AG04449 (cell line): ENCODE data around the gene PALM3.
"Not testable (repeated sequence)": the region's sequence is repeated elsewhere in the genome, so short reads cannot be mapped to it uniquely, and the experiment has no call there.

Experiments used
- CTCF ChIA-PET: fragments of 350-600 bp; formaldehyde crosslinking; extraction: SDS; loops from one replicate; lab custom pipeline; 2021; ENCODE audit warnings: antibody characterized with exemption; lab: Yijun Ruan, JAX
- POLR2A ChIA-PET: fragments of 400-600, 350-600 bp; formaldehyde crosslinking; extraction: SDS; loops from one replicate; lab custom pipeline; 2020; ENCODE audit warnings: antibody characterized with exemption, inconsistent platforms; lab: Yijun Ruan, JAX
- DNase-seq: peaks from one replicate; pipeline ENCODE4 v3.0.0-alpha.2; 2010; ENCODE audit warnings: low read depth, low spot score
- H3K4me3 ChIP-seq: 2 replicates; pipeline ENCODE4 v1.5.1; 2011; ENCODE audit warnings: low read depth, mild to moderate bottlenecking, control low read depth, low read length
- CTCF ChIP-seq: IDR thresholded peaks from one replicate; pipeline ENCODE4 v1.5.1; 2011; ENCODE audit warnings: mild to moderate bottlenecking, moderate library complexity, low read length, control low read depth, inconsistent platforms; ENCODE audit not compliant: insufficient read depth; ENCODE audit errors: missing control alignments

PALM3 gene

GRCh38 chr19:14048443-14049153, 13.3 kb downstream of the PALM3 start:
- POLR2A ChIA-PET, result no interaction called here
- DNase-seq, result no peak
- CTCF ChIA-PET, result interaction anchor here (0.7 to 11.1 kb wide), 10 partner anchors 8 to 167 kb away, joined by 3 to 106 read pairs (median 4); partner anchors contain the start of genes IL27RA and PALM3
- H3K4me3 ChIP-seq, result no peak overlapping the region
- peak; percentile 67 for TF ChIP-seq CTCF

GRCh38 chr19:14047866-14048265, 14.0 kb downstream of the PALM3 start:
- CTCF ChIA-PET, result interaction anchor here (0.9 to 11.1 kb wide), 6 partner anchors 11 to 144 kb away, joined by 3 to 106 read pairs (median 4); partner anchors contain the start of genes IL27RA and PALM3
- DNase-seq, POLR2A ChIA-PET: not testable (repeated sequence)

GRCh38 chr19:14042659-14043608, 18.9 kb downstream of the PALM3 start:
- POLR2A ChIA-PET, H3K4me3 ChIP-seq, DNase-seq: not testable (repeated sequence)
- CTCF ChIA-PET, result interaction anchor here (0.7 to 11.1 kb wide), 13 partner anchors 9 to 167 kb away, joined by 3 to 106 read pairs (median 6); partner anchors contain the start of genes ASF1B, IL27RA, MISP3 and PALM3
- TF ChIP-seq CTCF, result peak; percentile 60

More at GRCh38 chr19:14047866-14048265, 14.0 kb downstream of the PALM3 start:
- not testable (repeated sequence) for H3K4me3 ChIP-seq

GRCh38 chr19:14039181-14039580, 22.7 kb downstream of the PALM3 start:
- no peak overlapping the region for H3K4me3 ChIP-seq
- DNase-seq, result no peak
- TF ChIP-seq CTCF, result no peak
- POLR2A ChIA-PET, result no interaction called here
- CTCF ChIA-PET, result interaction anchor here (0.9 to 2.3 kb wide), 4 partner anchors 7 to 34 kb away, joined by 3 to 7 read pairs (median 5); partner anchors contain the start of genes IL27RA and MISP3

- CTCF ChIA-PET, result interaction anchor here (1.0 to 2.2 kb wide), 3 partner anchors 12 to 14 kb away, joined by 3 to 11 read pairs (median 4); no protein-coding TSS in a partner anchor
- POLR2A ChIA-PET, result no interaction called here
These were observed 26.2 kb downstream of the PALM3 start for GRCh38 chr19:14035706-14036105.

GRCh38 chr19:14035159-14035558, 26.7 kb downstream of the PALM3 start:
- H3K4me3 ChIP-seq, POLR2A ChIA-PET, DNase-seq: not testable (repeated sequence)
- CTCF ChIA-PET, result interaction anchor here (0.7 to 1.0 kb wide), 2 partner anchors 13 to 30 kb away, joined by 3 read pairs; no protein-coding TSS in a partner anchor

More at GRCh38 chr19:14035706-14036105, 26.2 kb downstream of the PALM3 start:
- no peak for TF ChIP-seq CTCF
- no peak for DNase-seq
- no peak overlapping the region for H3K4me3 ChIP-seq
